NCI-H526 (cell line): ENCODE results near the gene MPRIP.

Experiments
- DNase-seq, 2 experiments: peaks; one replicate each; lab custom pipeline; 2025; lab: John Stamatoyannopoulos, UW

Gene MPRIP

GRCh38 chr17:17236295-17237025 lies 194.2 kb downstream of the MPRIP start:
- peak in 1 of 2 experiments; percentile 30 for DNase-seq

- DNase-seq, result peak; percentile 48 to 82
These were observed 195.0 kb downstream of the MPRIP start, which contains the start of gene FLCN for GRCh38 chr17:17237026-17237799. Gene FLCN, minus strand, starts transcription at chr17:17237168. Its CDS starts 9,031 bp downstream, at chr17:17228137.

GRCh38 chr17:17239832-17240231 lies 197.6 kb downstream of the MPRIP start:
- DNase-seq, result no peak

GRCh38 chr17:17241656-17242055 lies 199.4 kb downstream of the MPRIP start:
- DNase-seq, result no peak

- no peak for DNase-seq
These were observed 200.0 kb downstream of the MPRIP start for GRCh38 chr17:17242246-17242645.
